Uterus (tissue), 2 donors: Measurements from ENCODE around the gene POMGNT2.

Experiments
- CTCF ChIP-seq, 4 experiments: fragments of 200-600 bp in 2 of 4; fragments of 450-650 bp in 2 of 4; sonication (generic) in 2 of 4; IDR thresholded peaks; one replicate each; pipeline ENCODE4 v1.5.1; 2016 to 2019; ENCODE audit warnings: antibody characterized with exemption in 4 of 4, mild to moderate bottlenecking in 2 of 4, moderate library complexity in 1 of 4
- POLR2A ChIP-seq, 2 donors: fragments of 450-650 bp; IDR thresholded peaks; one replicate each; pipeline ENCODE4 v1.6.1; 2016; ENCODE audit warnings: antibody characterized with exemption in 2 of 2, mild to moderate bottlenecking in 1 of 2, moderate library complexity in 1 of 2

- no peak for TF ChIP-seq POLR2A (IDR thresholded peaks at IDR 0.05)
- no peak for TF ChIP-seq CTCF (IDR thresholded peaks at IDR 0.05)
Observed at GRCh38 chr3:43144761-43145490, 39.0 kb upstream of the POMGNT2 start.
